ENCODE results near the gene ALCAM.

The ALCAM gene

DNA sequence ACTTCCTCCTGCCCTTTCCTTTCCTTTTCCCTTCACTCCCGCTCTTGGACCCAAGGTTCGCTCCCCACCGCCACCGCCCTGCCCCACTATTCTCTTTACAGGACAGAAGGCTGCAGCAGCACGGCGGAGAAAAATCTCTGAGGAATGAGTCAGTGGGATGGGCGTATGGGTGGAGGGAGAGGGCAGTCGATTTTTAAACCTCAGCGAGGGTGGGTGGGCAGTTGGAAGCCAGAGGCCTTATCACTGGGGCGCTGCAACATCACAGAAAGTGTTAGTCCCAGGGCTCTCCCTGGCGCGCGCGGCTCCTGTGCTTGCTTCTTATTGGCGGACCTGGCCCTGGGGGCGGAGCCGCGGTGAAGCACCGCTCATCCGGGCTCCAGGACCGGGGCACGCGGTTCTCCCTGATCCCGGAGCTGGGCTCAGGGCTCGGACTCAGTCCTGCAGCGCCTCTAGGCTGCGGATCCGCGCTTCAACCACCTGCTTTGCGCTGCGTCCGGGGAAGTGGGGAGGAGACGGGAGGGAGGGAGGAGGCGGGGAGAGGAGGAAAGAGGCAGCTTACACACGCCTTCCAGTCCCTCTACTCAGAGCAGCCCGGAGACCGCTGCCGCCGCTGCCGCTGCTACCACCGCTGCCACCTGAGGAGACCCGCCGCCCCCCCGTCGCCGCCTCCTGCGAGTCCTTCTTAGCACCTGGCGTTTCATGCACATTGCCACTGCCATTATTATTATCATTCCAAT lies at the start of gene ALCAM:
TSS of gene ALCAM (plus strand) at position 584 of the 737 bp plus-strand sequence.
- DNase-seq, result peak; percentile 100

DNA sequence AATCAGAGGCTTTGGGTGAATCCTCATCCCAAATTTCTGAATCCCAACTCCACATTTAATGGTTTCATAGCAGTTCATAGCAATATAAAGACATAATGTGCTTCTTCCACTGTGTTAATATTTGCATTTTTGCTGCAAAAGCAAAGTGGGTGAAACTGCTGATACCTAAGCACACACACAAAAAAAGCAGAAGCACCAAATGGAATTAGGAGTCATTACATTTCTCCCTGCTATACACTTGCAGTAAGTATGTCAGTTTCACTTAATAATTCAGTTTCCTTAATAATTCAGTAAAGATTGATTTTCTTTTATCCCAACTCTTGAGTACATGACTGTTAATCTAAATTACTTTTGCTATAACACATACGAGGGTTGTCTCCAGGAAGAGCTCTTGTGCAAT lies 48.9 kb upstream of the ALCAM start:
- no peak for DNase-seq

DNA sequence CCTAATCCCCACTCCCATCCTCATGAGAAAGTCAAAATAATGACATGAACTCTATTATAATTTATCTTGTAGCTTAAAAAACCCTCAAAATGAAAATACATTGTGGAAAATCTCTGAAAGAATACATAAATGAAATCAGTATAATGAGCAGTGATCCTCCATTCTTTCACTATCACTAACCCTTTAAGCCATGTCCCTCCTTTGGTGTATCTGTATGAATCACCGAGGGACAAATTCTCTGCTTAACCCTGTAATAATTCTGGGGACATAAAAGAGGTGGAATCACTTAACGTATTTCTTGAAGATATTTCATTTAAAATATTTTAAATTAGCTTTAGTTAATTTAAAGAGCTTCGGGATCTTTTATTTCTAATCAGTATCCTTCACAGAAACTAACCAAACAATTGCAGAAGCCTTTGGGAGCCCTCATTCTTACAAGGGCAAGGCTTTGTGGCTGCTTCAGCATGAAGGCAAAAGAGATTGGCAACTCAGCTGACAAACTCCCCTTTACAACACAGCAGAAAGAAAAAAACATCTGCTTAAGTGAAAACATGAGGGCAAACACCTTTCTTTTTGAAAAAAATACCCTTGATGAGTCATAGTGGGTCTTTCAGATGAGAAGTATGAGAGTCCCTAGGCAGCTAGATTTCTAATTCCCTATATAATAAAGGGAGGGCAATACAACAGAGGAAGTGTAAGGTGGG lies 44.0 kb upstream of the ALCAM start:
- no peak for DNase-seq

DNA sequence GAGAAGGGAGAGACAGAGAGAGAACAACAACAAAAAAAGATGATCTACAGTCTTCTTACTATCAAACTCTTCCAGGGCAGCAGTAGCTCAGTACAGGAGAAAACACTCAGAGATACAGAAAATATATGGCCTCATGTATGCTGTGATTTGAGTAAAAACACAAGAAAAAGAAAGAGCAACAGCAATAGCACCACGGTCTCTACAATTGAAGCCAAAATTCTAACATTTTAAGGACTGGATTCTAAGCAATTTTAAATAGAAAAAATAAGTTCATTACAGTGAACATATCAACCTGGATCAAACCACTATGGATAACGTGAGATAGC lies 43.5 kb upstream of the ALCAM start:
- no peak for DNase-seq

DNA sequence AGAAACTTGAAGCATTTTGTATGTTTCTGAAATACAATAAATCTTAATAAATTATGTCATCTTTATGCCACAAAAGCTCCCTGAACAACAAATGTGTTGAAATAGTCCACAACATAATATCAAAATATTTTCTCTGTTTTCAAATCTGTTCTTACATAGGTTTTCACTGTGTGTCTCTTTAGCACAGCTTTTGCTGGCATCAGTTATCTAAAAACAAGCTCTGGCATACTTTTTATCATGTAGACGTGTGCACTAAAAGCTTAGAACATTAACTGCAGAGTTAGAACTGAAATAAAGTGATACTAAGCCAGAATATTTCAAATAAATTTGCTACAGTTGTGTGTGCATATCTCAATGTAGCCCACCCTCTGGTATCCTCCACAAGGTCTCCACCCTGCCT lies 41.8 kb upstream of the ALCAM start:
- DNase-seq, result no peak

DNA sequence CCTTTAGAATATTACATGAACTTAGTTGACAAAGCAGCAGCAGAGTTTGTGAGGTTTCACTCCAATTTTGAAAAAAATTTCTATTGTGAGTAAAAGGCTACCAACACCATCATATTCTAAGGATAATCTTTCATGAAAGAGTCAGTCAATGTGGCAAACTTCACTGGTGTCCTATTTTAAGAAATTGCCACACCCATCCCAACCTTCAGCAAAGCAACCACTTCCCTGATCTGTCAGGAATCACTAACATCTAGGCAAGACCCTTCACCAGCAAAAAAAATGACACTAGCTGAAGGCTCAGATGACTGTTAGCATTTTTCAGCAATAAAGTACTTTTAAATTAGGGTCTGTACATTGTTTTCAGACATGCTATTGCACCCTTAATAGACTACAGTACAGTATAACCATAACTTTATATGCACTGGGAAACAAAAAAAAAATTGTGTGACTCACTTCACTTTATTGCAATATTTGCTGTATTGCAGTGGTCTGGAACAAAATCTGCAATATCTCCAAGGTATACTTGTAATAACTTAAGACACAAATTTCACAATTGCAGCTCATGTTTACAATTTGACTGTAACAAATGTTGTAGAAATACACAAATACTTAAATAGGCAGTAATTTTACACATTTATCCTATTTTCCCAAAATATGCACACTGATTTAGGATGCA lies 38.9 kb upstream of the ALCAM start:
- no peak for DNase-seq

DNA sequence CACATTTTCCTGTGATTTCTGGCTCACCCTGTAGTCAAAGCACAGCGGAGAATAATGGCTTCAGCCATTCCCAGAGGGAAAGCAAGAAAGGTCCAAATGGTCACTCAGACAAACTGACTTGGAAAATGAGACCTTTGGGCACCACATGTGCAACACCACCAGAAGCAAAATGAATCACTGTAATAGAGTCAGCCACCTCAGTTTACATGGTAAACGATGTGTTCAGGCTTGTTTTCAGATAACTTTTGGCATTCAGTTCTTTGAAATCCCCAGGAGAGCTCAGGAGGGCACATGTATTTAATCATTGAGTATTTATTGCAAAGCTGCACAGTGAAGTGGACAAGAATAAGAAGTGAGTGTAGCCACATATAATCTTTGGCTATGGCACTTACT lies 38.4 kb upstream of the ALCAM start:
- no peak for DNase-seq

DNA sequence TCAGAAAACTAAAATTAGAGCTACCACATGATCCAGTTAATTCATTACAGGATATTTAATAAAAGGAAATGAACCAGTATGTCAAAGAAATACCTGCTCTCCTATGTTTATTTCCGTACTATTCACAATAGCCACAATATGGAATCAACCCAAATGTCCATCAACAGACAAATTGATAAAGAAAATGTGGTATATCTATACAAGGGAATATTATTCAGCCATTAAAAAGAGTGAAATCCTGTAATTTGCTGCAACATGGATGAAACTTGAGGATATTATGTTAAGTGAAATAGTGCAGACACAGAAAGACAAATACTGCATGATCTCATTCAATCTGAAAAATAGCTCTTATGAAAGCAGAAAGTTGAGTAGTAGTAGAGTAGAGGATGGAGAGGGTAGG lies 33.7 kb upstream of the ALCAM start:
- no peak for DNase-seq

DNA sequence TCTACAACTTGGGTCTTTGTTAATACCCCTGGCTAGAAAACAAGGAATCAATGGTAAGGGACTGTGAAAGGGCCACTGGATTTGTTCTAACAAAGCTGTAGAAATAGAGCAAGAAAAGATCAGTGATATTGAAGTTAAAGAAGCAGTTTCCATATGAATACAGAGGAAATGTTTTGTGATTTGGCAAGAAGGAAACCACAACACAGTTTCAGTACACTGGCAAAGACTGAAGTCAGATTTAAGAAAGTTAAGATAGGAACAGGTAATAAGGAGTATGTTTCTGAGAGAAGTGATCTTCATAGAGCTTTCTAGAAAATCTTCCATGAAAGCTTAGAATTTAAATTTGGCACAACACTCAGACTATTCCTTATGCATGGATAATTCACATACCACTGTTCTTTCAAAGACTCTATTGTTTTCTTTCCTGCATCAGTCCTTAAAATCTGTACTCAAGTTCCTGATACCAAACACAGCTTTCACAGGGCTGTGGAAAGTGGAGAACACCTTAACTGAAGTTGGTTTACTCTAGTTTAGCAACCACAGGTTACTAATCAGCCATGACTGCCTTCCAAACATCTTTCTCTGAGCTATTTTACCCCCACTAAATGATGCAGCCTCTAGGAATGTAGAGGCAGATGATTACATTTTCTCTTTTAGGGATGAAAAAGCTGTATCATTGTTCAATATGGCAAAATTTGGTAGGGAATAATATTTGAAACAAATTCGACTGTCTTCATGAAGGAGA lies 32.4 kb upstream of the ALCAM start:
- DNase-seq, result no peak

DNA sequence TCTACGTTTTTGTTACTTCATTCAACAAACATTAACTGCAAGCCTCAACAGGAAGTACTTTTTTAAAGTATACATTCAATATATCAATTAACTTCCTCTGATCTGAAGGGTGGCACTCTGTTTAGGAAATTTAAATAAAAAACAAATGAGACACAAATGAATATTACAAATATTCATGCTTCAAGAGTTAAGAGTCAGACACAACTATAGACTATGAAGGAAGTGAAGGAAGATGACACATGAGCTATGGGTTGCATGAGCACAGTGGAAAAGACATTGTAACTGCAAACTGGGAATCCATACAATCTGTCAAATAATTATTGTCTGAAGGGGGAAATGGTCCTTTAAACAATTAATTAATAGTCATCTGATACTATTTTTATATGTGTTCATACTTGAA lies 26.8 kb upstream of the ALCAM start:
- DNase-seq, result no peak

DNA sequence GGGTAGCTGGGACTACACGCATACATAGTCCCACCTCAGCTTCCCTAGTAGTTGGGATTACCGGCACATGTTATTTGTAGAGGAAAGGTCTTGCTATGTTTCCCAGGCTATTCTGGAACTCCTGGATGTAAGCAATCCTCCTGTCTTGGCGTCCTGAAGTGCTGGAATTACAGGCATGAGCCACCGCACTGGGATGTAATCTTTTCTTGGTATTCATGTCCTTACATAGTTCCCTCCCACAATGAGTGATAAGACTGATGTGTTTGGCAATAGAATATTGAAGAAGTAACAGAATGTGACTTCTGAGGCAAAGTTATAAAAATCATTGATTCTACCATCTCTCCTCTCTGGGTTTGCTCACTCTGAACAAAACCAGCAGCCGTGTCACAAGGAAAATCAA lies 22.7 kb upstream of the ALCAM start:
- no peak for DNase-seq

DNA sequence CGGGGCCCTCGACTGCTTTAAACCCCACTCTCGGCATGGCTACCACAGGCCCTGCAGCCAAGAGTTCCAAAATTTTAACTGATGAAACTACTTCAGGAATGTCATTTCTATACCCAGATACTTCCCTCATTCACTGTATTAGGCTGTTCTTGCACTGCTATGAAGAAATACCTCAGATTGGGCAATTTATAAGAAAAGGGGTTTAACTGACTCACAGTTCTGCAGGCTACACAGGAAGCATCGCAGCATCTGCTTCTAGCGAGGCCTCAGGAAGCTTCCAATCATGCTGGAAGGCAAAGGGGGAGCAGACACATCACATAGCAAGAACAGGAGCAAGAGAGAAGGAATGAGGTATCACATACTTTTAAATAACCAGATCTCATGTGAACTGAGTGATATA lies 21.6 kb upstream of the ALCAM start:
- DNase-seq, result no peak

DNA sequence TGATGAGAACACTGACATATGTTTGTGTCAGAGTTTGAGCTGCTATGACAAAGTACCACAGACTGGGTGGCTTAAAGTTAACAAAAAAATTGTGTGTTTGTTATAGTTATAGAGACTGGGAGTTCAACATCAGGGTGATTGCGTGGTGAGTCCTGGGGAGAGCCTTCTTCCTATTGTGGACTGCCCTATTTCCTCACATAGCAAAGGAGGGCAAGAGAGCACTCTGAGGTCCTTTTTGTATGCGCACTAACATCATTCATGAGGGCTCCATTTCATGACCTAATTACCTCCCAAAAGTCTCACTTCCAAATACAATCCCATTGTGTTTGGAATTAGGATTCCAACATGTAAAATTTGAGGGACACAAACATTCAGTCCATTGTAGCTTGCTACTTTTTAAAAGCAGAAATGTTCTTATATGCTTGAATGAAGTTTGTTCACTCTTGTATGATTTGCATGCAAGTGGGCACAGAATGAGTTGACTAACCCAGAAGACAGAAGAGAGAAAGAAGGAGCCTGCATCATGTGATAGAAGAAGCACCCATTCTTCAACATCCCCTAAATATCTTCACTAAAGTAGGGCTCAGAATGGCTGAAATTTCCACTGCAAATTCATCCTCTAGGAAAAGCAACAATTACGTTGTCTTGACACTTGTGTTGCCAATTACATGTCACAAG lies 18.9 kb upstream of the ALCAM start:
- no peak for DNase-seq

DNA sequence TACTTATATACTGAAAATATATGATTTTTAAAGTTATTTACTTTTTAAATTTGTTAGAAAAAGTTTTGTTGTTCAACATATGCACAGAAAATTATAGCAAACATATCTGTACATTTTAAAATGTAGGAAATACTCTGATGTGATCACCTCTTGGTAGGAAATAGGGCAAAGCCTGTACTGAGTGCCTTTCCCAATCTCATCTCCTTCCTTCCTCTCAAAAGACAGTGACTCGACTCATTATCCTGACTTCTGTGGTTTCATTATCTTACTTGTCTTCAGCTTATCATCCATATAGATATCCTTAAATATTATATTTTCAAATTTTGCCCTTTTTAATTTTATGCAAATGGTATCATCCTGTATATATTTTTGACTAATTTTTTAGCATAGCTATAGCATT lies 18.4 kb upstream of the ALCAM start:
- DNase-seq, result no peak

DNA sequence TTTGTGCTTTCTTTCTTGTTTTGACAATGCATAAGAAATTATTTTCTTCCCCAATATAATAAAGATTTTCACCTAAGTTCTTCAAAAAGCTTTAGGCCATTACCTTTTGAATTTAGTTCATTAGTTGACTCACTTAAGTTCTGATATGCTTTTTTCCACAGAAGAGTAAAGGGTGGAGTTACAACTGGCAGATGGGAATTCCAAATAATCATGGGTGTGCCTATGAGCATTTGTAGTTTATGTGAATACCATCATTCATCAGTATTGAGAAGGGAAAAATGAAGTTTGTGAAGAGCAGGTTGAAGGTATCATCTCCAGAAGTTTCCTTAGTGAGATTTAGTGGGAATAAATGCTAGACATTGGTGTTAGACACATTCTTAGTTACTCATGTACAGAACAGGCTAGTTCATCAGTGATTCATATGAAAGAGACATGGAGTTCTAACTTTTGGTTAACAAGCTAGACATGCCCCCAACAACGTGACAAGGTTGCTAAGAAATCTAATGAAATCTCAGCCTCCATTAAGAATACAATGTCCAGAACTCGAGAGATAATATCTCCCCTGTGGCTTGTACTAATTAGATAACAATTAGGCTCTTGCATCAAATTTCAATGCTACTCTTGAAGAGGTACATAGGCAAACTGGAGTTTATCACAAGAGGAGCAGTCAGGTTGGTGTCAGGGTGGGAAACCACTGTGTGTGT lies 16.9 kb upstream of the ALCAM start:
- no peak for DNase-seq

DNA sequence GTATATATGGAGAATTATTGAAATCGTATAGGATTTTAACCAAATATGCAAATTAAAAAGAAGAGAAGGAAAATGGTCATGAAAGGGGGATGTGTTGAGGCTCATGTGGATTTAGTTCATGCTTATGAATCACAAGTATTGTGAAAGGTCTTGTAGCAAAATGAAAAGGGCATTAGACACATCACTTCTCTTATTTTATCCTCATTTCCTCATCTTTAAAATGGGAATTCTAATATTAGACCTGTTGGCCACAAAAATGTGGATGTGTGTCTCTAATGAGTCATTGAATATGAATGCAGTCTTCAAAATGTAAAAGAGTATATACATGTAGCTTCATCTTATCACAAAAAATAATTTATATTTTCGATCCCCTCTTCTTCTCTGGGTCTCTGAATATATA lies 14.9 kb upstream of the ALCAM start:
- no peak for DNase-seq

DNA sequence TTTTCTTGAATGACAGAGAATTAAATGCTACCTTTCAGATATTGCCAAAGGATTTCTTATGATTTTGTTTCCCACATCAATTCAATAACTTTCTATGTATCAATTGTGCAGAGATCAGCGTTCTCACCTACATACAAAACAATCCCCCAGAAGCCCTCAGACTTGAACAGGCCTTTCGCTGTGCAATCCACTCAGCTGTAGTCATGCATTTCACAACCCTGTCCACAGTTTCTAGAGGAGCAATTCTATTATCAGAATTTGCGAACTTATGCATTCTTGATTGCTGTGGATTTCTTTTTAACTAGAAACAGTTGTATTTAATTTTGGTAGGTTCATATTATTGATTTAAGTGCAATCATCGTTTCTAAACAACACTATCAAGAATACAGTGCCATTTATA lies 13.7 kb upstream of the ALCAM start:
- no peak for DNase-seq

DNA sequence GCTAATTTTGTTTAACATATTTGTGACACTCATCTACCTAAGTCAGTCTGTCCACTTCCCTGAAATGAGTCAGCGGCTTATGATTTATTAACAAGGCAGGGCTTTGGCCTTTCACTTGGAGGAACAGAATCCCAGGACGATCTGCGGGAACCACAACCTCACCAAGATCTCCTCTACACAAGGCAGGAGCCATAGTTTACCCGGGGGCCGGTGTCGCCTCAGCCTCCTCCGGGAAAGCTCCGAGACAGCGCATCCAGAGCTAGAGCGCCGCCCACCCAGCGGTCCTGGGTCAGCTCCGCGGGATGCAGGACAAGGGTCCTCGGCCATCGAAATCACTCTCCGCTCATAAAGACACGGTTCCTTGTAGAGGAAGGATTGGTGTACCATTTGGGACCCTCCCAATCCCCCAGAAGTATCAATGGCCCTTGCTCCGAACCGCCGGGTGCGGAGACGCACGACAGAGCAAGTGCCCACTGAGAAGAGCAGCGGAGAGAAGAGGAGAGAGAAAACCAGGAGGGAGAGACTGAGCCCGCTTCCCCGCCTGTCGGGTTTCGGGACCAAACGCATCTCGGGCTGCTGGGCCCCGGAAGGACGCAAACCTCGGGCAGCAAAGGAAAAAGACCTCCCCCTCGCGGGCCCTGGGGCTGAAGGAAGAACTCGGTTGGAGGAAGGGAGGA lies 13.1 kb upstream of the ALCAM start:
- DNase-seq, result peak; percentile 82

DNA sequence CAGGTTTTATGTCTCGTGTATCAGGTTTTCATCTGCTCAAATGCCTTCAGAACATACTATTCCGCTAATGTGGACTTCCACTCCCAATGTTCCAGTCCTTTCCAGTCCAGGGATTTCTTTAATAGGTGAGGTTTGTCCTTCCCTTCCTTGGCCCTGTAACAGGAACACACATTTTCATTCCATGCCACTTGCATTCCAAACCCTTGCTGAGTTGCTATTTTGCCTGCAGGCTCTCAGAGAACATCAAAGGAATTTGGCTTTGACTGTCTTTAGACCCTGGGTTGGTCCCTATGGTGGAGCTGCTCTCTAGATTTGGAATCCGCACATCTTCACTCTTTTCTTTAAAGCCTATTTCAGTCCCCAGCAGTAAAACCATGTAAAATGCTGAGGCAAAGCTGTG lies 12.3 kb upstream of the ALCAM start:
- peak; percentile 91 for DNase-seq

DNA sequence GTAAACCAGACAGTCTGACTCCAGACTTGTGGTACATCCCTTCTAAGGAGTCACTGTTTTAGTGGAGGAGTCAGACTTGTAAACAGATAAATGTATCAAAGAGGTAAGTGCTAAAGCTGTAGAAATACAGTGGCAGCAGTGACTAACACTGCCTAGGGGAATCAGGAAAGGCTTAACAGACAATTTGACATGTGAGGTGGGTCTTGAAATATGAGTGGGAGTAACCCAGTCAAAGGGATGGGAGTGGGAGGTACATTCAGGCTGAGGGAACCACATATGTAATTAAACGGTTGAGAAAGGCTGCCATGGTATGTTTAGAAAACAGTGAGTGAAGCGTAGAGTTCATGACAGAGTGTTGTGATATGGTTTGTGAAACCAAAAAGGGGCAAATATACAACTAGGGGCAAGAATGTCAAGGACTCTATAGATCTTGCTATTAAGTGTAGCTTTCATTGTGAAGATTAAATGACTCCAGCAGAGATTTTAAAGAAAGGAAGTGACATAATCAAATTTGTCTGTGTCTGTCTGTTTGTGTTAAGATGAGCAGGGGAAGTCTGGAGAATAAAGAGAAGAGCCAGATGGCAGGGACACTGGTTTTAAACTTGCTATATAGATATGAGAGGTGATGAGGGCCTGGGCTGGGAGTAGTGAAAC lies 11.2 kb upstream of the ALCAM start:
- DNase-seq, result peak; percentile 85

DNA sequence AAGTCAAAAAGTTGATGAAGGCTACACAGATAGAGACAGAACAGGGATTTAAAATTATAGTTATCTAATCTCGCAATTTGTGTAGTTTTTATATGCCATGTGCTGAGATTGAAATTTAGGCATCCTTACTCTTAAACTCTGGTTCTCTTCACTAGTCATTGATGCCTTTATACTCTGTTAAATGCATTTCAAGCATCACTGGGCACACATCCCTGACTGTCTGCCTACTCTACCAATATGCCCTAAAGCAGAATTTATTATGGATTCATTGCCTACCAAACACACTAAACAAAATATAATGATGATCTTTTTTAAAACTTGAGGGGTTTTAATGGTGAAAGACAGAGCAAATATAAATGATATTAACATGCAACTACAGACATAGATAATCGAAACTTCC lies 10.3 kb upstream of the ALCAM start:
- no peak for DNase-seq

All from islet precursor cell (in vitro differentiated cells).